GM12874 (cell line): Measurements from ENCODE around the gene NTRK3.

Source experiments
- TF ChIP-seq, protein P1 (sequence below): IDR thresholded peaks from 2 replicates; pipeline ENCODE4 v1.5.1; 2011; ENCODE audit warnings: low read depth, mild to moderate bottlenecking, control low read depth, low read length, moderate library complexity; ENCODE audit not compliant: insufficient read depth

NTRK3 gene

DNA sequence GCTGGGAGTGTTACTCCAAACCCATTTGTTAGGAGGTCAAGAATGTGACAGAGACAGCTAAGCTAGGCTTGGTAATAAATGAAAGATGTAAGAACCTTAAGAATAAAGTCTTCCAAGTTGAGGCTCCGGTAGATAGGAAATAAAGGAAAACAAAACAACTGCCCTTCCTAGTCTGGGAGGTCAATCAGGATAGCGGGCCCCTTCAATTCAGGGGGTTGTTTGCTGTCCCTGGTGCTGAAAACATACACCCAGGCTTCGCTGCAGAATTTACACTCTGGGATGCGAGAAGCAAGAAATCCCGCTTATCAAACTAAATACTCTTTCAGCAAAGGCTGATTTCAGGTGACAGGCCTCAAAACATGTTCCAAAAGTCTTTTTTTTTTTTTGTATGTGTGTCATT is 393.4 kb downstream of the NTRK3 start:
- TF ChIP-seq, protein P1, sequence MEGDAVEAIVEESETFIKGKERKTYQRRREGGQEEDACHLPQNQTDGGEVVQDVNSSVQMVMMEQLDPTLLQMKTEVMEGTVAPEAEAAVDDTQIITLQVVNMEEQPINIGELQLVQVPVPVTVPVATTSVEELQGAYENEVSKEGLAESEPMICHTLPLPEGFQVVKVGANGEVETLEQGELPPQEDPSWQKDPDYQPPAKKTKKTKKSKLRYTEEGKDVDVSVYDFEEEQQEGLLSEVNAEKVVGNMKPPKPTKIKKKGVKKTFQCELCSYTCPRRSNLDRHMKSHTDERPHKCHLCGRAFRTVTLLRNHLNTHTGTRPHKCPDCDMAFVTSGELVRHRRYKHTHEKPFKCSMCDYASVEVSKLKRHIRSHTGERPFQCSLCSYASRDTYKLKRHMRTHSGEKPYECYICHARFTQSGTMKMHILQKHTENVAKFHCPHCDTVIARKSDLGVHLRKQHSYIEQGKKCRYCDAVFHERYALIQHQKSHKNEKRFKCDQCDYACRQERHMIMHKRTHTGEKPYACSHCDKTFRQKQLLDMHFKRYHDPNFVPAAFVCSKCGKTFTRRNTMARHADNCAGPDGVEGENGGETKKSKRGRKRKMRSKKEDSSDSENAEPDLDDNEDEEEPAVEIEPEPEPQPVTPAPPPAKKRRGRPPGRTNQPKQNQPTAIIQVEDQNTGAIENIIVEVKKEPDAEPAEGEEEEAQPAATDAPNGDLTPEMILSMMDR = no peak

DNA sequence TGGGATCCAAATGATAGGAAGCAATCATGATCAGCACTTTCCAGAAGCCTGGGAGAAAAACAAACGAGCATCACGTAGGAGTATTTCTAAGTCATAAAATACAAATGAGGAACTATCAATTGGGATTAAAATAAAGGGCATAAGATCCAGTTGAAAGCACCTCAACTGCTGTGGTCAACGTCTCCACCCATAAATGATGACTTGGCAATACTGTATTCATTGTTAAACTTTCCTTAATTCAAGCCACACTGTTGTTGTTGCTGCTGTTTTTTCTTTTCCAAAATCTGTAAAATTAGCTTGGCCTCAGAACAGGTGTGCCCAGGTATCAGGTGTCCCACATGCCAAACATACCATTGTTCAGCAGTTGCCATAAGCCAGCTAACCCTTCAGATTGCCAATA is 395.8 kb downstream of the NTRK3 start:
- TF ChIP-seq, protein P1 = no peak

DNA sequence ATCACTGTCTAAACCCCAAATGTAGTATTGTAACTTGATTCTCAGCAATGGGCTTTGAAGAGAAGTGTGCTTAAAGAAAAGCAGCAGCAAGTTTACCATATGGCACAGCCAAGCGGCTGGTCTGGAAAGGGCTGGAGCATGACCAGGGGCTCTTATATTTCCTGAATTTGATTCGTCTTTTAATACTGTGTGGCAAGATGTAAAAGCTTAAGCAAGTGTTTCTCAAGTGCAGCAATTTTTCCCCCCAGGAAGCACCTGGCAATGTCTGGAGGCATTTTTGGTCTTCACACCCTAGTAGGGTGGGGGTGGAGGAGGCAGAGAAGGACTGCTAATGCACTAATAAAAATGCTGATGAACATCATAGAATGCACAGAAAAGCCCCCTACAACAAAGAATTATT is 397.9 kb downstream of the NTRK3 start:
- TF ChIP-seq, protein P1 = no peak

DNA sequence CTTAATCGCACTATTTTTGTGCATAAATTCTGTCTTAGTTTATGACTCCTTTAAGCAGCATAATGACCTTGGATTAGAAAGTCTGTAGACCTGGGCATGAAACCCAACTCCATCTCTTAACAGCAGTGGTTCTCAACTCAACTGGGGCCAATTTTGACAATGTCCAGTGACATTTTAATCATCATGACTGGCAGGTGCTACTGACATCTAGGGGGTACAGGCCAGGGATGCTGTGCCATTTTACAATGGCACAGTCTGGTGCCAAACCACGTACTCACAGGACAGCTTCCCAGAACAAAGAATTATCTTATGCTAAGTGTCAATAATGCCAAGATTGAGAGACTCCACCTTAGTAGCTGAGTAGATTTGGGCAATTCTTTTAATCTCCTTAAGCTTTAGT is 405.0 kb downstream of the NTRK3 start:
- TF ChIP-seq, protein P1 = no peak

DNA sequence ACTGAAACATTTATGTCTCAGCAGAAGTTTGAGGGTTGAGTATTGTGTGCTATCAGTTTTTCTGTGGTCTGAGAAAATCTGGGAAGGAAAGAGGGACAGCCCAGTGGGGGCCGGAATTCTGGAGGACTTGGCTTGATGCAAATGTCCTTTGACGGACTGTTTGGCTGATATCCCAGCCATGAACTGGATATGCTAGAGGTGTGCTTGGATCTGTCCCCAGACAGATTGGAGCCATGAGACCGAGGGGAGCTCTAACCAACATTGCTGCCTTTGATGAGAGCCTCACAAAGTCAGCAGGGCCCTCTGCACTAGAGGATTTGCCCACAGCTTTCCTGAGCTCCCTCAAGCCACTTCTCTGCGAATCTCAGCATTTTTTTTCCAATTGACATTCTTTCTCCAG is 405.6 kb downstream of the NTRK3 start:
- TF ChIP-seq, protein P1 = no peak

DNA sequence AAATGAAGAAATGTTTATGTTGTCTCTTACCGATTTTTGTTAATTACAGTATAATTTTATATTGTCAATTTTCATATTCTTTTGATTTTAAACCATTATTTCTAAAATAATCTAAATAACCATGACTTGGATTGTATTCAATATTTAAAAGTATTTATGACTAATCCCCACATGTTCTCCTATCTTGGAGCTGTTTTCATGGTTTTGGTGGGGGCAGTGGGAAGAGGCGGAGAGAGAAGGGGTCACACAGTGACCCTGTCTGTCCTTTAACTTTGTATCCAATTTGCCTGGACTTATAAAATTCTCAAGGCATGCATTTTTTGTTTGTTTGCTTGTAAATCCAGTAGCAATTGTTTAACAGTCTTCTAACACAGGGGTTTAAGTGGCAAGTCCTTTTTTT is 407.4 kb downstream of the NTRK3 start:
- TF ChIP-seq, protein P1 = no peak

DNA sequence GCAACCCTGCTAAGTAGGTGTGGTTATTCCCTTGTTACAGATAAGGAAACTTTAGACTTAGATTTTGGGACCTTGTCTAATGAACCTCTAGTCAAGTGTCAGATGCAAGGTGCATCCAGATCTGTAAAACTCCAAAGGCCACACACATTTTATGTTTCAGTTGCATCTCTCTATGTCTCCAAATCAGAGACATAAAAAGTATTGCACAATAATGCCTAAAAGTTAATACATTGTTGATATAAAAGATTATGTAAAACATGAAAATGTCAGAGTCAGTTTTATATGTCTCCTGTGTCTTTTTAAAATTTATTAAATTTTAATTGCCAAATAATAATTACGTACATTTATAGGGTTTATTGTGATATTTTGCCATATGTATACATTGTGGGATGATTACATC is 408.5 kb downstream of the NTRK3 start:
- TF ChIP-seq, protein P1 = no peak

DNA sequence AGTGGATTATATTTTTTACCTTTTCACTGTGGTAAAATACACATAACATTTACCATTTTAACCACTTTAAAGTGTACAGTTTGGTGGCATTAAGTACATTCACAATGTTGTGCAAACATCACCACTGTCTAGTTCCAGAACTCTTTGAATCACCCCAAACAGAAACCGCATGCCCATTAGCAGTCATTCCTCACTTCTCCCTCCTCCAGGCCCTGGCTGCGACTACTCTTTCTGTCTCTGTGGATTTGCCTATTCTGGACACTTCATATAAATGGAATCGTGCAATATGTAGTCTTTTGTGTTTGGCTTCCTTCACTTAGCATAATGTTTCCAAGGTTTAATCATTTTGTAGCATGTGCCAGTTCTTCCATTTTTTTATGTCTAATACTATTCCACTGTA is 409.8 kb downstream of the NTRK3 start:
- TF ChIP-seq, protein P1 = no peak
